ENCODE data around the gene NUP42. TPM values are rescaled to one million over a fixed set of nuclear protein-coding genes. Genes with fewer than 3 reads are reported as not detected.

Gene NUP42
- total and polyA plus RNA-seq, 2 of the 13 experiments (the other 11 are each of a cell fraction or from before 2014, with no cell fraction given): 32.0 to 51.5 TPM

DNA sequence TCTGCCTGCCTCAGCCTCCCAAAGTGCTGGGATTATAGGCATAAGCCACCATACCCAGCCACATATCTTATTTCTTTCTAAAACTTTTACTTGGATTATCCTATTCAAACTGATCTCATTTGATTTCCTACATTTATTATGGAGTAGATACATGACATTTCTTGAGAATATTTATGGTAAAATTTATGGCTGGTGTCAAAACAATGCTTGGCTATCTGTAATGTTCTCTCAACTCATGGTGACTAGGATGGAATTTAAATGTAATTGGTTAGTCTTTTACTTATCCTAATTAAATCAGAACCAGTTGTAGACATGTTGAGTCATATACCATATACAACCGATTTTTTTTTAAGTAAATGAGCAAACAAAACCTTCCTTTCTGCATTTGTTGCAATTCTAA is 4.1 kb downstream of the NUP42 start:
- H3K4me3 ChIP-seq (replicated peaks in 1 of 3; ENCODE audit: insufficient read depth in 1 of 3, low read depth in 2 of 3, low read length in 3 of 3): no peak overlapping the region
- H4K20me1 ChIP-seq (ENCODE audit: insufficient read depth, low read length): no peaks in the 10 kb centered on the region; the same call in 1 of the 2 replicates
- no peak overlapping the region for H3K9ac ChIP-seq (ENCODE audit: insufficient read depth, low read depth, low read length)
- no peak overlapping the region for H2AFZ ChIP-seq (ENCODE audit: low read length)
- BruUV-seq (replicated peaks): no TSS peak
- no peak overlapping the region for H3K4me2 ChIP-seq (ENCODE audit: low read depth, low read length)
- DNase-seq (ENCODE audit: low spot score): no peak
- WGBS (ENCODE audit: low lambda C conversion rate): 57% methylated on average over 1 of the region's 1 CpG
- peaks cover 43% of the 10 kb centered on the region for H3K79me2 ChIP-seq (ENCODE audit: insufficient read depth, low read length)
- POLR2A ChIA-PET: interaction anchor here (2.0 kb wide), 1 partner anchor 80 kb away, joined by 6 read pairs; no protein-coding TSS in a partner anchor
- H3K4me1 ChIP-seq (ENCODE audit: insufficient read depth, low read length): peaks cover 36% of the 10 kb centered on the region
- no peak for FAIRE-seq
- H3K9me3 ChIP-seq (ENCODE audit: low read length): no peaks in the 10 kb centered on the region
- in situ Hi-C loops (cut with HindIII; ENCODE audit: extremely low pct_ligation_motif_present, low pct_unique_long_range_greater_than_20kb): no loop called here
- TF ChIP-seq NCOR1 (IDR thresholded peaks at IDR 0.05; ENCODE audit: borderline replicate concordance, low read length): no peak
- TF ChIP-seq, protein P1, sequence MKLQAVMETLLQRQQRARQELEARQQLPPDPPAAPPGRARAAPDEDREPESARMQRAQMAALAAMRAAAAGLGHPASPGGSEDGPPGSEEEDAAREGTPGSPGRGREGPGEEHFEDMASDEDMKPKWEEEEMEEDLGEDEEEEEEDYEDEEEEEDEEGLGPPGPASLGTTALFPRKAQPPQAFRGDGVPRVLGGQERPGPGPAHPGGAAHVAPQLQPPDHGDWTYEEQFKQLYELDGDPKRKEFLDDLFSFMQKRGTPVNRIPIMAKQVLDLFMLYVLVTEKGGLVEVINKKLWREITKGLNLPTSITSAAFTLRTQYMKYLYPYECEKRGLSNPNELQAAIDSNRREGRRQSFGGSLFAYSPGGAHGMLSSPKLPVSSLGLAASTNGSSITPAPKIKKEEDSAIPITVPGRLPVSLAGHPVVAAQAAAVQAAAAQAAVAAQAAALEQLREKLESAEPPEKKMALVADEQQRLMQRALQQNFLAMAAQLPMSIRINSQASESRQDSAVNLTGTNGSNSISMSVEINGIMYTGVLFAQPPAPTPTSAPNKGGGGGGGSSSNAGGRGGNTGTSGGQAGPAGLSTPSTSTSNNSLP (IDR thresholded peaks at IDR 0.05; ENCODE audit: low read depth, low read length): no peak
- no peak for TF ChIP-seq EHMT2 (IDR thresholded peaks at IDR 0.05; ENCODE audit: borderline replicate concordance, low read depth, low read length)
- no peak for TF ChIP-seq FOXA3 (CRISPR knock-in tag; IDR thresholded peaks at IDR 0.05)
- no peak for TF ChIP-seq ZFP82 (CRISPR knock-in tag; IDR thresholded peaks at IDR 0.05; ENCODE audit: borderline replicate concordance)
- no peak for TF ChIP-seq ZNF589 (CRISPR knock-in tag; conservative IDR thresholded peaks at IDR 0.05)
- TF ChIP-seq U2AF1 (optimal IDR thresholded peaks at IDR 0.05; ENCODE audit: low read depth, low read length): no peak
- no peak for TF ChIP-seq U2AF2 (IDR thresholded peaks at IDR 0.05; ENCODE audit: low read depth, low read length)
- no peak for TF ChIP-seq ZNF317 (CRISPR knock-in tag; IDR thresholded peaks at IDR 0.05)
- TF ChIP-seq MAZ (IDR thresholded peaks at IDR 0.05; ENCODE audit: borderline replicate concordance, low read depth, low read length): no peak
- no peak for TF ChIP-seq MAZ (CRISPR knock-in tag; IDR thresholded peaks at IDR 0.05; ENCODE audit: low read depth)
- TF ChIP-seq ZNF549 (CRISPR knock-in tag; IDR thresholded peaks at IDR 0.05): no peak
- TF ChIP-seq ZNF879 (CRISPR knock-in tag; IDR thresholded peaks at IDR 0.05): no peak
- TF ChIP-seq ZNF607 (CRISPR knock-in tag; IDR thresholded peaks at IDR 0.05; ENCODE audit: borderline replicate concordance): no peak
- TF ChIP-seq ATF1 (CRISPR knock-in tag; IDR thresholded peaks at IDR 0.05): no peak
- no peak for TF ChIP-seq EZH2 (conservative IDR thresholded peaks at IDR 0.05; ENCODE audit: low read depth, low read length)
- no peak for TF ChIP-seq ZNF572 (CRISPR knock-in tag; IDR thresholded peaks at IDR 0.05)
- TF ChIP-seq, protein P2, sequence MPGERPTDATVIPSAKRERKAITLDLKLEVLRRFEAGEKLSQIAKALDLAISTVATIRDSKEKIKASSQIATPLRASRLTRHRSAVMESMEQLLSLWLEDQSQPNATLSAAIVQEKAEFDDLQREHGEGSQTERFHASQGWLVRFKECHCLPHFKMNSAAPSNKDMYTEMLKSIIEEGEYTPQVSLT (CRISPR knock-in tag; IDR thresholded peaks at IDR 0.05; ENCODE audit: borderline replicate concordance, low read depth): no peak
- no peak for TF ChIP-seq ZNF138 (CRISPR knock-in tag; IDR thresholded peaks at IDR 0.05; ENCODE audit: low read depth)
- no peak for TF ChIP-seq MZF1 (CRISPR knock-in tag; IDR thresholded peaks at IDR 0.05; ENCODE audit: borderline replicate concordance)
- ATAC-seq: no peak
- peaks cover 1 to 37% of the 10 kb centered on the region in 2 experiments for H3K36me3 ChIP-seq (replicated peaks in 1 of 2; ENCODE audit: control insufficient read depth in 1 of 2, insufficient read depth in 2 of 2, low read length in 2 of 2)
- CTCF ChIA-PET (ENCODE audit: low intra/inter-chr PET ratio, low total read pairs): no interaction called here
- intact Hi-C loops (cut with micrococcal nuclease; ENCODE audit: unreplicated experiment): loop anchor here (1.0 to 10.0 kb wide), 4 partner anchors 75 to 359 kb away; partner anchors contain the start of gene IGF2BP3
- H3K27ac ChIP-seq (ENCODE audit: extremely low read length, insufficient read depth, low read length): no peak overlapping the region
- no peaks in the 10 kb centered on the region; a peak in 1 of 5 replicates for H3K27me3 ChIP-seq (ENCODE audit: control insufficient read depth in 1 of 2, insufficient read depth in 2 of 2, low read length in 2 of 2)

All from HepG2 (cell line).